Measurements from ENCODE around the gene NRXN3.

The NRXN3 gene

GRCh38 chr14:79178719-79179118, 1008.5 kb downstream of the NRXN3 start:
- Histone ChIP-seq H3K4me3 (ENCODE audit: extremely low read depth, insufficient read depth, low read length, poor library complexity, severe bottlenecking) (no peak overlapping the region), H3K4me1 (ENCODE audit: control insufficient read depth, insufficient read depth, low read length, poor library complexity, severe bottlenecking) (no peaks in the 10 kb centered on the region), H3K36me3 (ENCODE audit: control insufficient read depth, insufficient read depth, low read length) (no peaks in the 10 kb centered on the region), H3K27ac (ENCODE audit: low read depth, low read length, severe bottlenecking) (no peak overlapping the region), H3K9me3 (ENCODE audit: control insufficient read depth, low read length) (no peaks in the 10 kb centered on the region)

- 92% methylated on average over 2 of the region's 4 CpGs; no CpG with 5 or more reads in 1 of the 2 experiments for WGBS, 2 experiments (ENCODE audit: insufficient coverage in 2 of 2)
- Histone ChIP-seq H3K4me3 (ENCODE audit: extremely low read depth, insufficient read depth, low read length, poor library complexity, severe bottlenecking) (no peak overlapping the region), H3K4me1 (ENCODE audit: control insufficient read depth, insufficient read depth, low read length, poor library complexity, severe bottlenecking) (no peaks in the 10 kb centered on the region), H3K36me3 (ENCODE audit: control insufficient read depth, insufficient read depth, low read length) (no peaks in the 10 kb centered on the region), H3K9me3 (ENCODE audit: control insufficient read depth, low read length) (no peaks in the 10 kb centered on the region), H3K27ac (ENCODE audit: low read depth, low read length, severe bottlenecking) (no peak overlapping the region)
These were observed 1009.8 kb downstream of the NRXN3 start for GRCh38 chr14:79179985-79180384.

GRCh38 chr14:79180656-79181055, 1010.5 kb downstream of the NRXN3 start:
- Histone ChIP-seq H3K27ac (ENCODE audit: low read depth, low read length, severe bottlenecking) (no peak overlapping the region), H3K4me1 (ENCODE audit: control insufficient read depth, insufficient read depth, low read length, poor library complexity, severe bottlenecking) (no peaks in the 10 kb centered on the region), H3K36me3 (ENCODE audit: control insufficient read depth, insufficient read depth, low read length) (no peaks in the 10 kb centered on the region), H3K4me3 (ENCODE audit: extremely low read depth, insufficient read depth, low read length, poor library complexity, severe bottlenecking) (no peak overlapping the region), H3K9me3 (ENCODE audit: control insufficient read depth, low read length) (no peaks in the 10 kb centered on the region)
- WGBS, 2 experiments (ENCODE audit: insufficient coverage in 2 of 2): no CpG with 5 or more reads among the region's 4 CpGs

GRCh38 chr14:79186523-79186922, 1016.4 kb downstream of the NRXN3 start:
- Histone ChIP-seq H3K4me3 (ENCODE audit: extremely low read depth, insufficient read depth, low read length, poor library complexity, severe bottlenecking) (no peak overlapping the region), H3K9me3 (ENCODE audit: control insufficient read depth, low read length) (no peaks in the 10 kb centered on the region), H3K36me3 (ENCODE audit: control insufficient read depth, insufficient read depth, low read length) (no peaks in the 10 kb centered on the region), H3K4me1 (ENCODE audit: control insufficient read depth, insufficient read depth, low read length, poor library complexity, severe bottlenecking) (peaks cover 8% of the 10 kb centered on the region), H3K27ac (ENCODE audit: low read depth, low read length, severe bottlenecking) (no peak overlapping the region)
- WGBS, 2 experiments (ENCODE audit: insufficient coverage in 2 of 2): no CpG with 5 or more reads among the region's 3 CpGs

- Histone ChIP-seq H3K36me3 (ENCODE audit: control insufficient read depth, insufficient read depth, low read length) (no peaks in the 10 kb centered on the region), H3K4me1 (ENCODE audit: control insufficient read depth, insufficient read depth, low read length, poor library complexity, severe bottlenecking) (peaks cover 4% of the 10 kb centered on the region)
- WGBS, 2 experiments (ENCODE audit: insufficient coverage in 2 of 2): 50% methylated on average over 1 of the region's 5 CpGs; no CpG with 5 or more reads in 1 of the 2 experiments
These were observed 1023.7 kb downstream of the NRXN3 start for GRCh38 chr14:79193689-79194477.

GRCh38 chr14:79196216-79196615, 1026.0 kb downstream of the NRXN3 start:
- no CpG with 5 or more reads among the region's 1 CpG for WGBS, 2 experiments (ENCODE audit: insufficient coverage in 2 of 2)
- no peaks in the 10 kb centered on the region for H3K36me3 ChIP-seq (ENCODE audit: control insufficient read depth, insufficient read depth, low read length)
- no peak overlapping the region for H3K4me3 ChIP-seq (ENCODE audit: extremely low read depth, insufficient read depth, low read length, poor library complexity, severe bottlenecking)
- no peaks in the 10 kb centered on the region for H3K9me3 ChIP-seq (ENCODE audit: control insufficient read depth, low read length)
- H3K4me1 ChIP-seq (ENCODE audit: control insufficient read depth, insufficient read depth, low read length, poor library complexity, severe bottlenecking): peaks cover 4% of the 10 kb centered on the region
- H3K27ac ChIP-seq (ENCODE audit: low read depth, low read length, severe bottlenecking): no peak overlapping the region

More at GRCh38 chr14:79193689-79194477, 1023.7 kb downstream of the NRXN3 start:
- Histone ChIP-seq H3K9me3 (ENCODE audit: control insufficient read depth, low read length) (no peaks in the 10 kb centered on the region), H3K4me3 (ENCODE audit: extremely low read depth, insufficient read depth, low read length, poor library complexity, severe bottlenecking) (no peak overlapping the region), H3K27ac (ENCODE audit: low read depth, low read length, severe bottlenecking) (no peak overlapping the region)

- H3K27ac ChIP-seq (ENCODE audit: low read depth, low read length, severe bottlenecking): no peak overlapping the region
- no peaks in the 10 kb centered on the region for H3K36me3 ChIP-seq (ENCODE audit: control insufficient read depth, insufficient read depth, low read length)
- no peak overlapping the region for H3K4me3 ChIP-seq (ENCODE audit: extremely low read depth, insufficient read depth, low read length, poor library complexity, severe bottlenecking)
- WGBS, 2 experiments (ENCODE audit: insufficient coverage in 2 of 2): 90 to 95% methylated on average over 5 of the region's 6 CpGs
- H3K4me1 ChIP-seq (ENCODE audit: control insufficient read depth, insufficient read depth, low read length, poor library complexity, severe bottlenecking): peaks cover 4% of the 10 kb centered on the region
- no peaks in the 10 kb centered on the region for H3K9me3 ChIP-seq (ENCODE audit: control insufficient read depth, low read length)
These were observed 1027.3 kb downstream of the NRXN3 start for GRCh38 chr14:79197516-79197915.

- WGBS, 2 experiments (ENCODE audit: insufficient coverage in 2 of 2): 87% methylated on average over 3 of the region's 4 CpGs; no CpG with 5 or more reads in 1 of the 2 experiments
- H3K27ac ChIP-seq (ENCODE audit: low read depth, low read length, severe bottlenecking): no peak overlapping the region
- H3K36me3 ChIP-seq (ENCODE audit: control insufficient read depth, insufficient read depth, low read length): no peaks in the 10 kb centered on the region
- H3K4me1 ChIP-seq (ENCODE audit: control insufficient read depth, insufficient read depth, low read length, poor library complexity, severe bottlenecking): no peaks in the 10 kb centered on the region
- no peak overlapping the region for H3K4me3 ChIP-seq (ENCODE audit: extremely low read depth, insufficient read depth, low read length, poor library complexity, severe bottlenecking)
- no peaks in the 10 kb centered on the region for H3K9me3 ChIP-seq (ENCODE audit: control insufficient read depth, low read length)
These were observed 1029.0 kb downstream of the NRXN3 start for GRCh38 chr14:79199217-79199616.

GRCh38 chr14:79201564-79202207, 1031.5 kb downstream of the NRXN3 start:
- Histone ChIP-seq H3K4me3 (ENCODE audit: extremely low read depth, insufficient read depth, low read length, poor library complexity, severe bottlenecking) (no peak overlapping the region), H3K36me3 (ENCODE audit: control insufficient read depth, insufficient read depth, low read length) (no peaks in the 10 kb centered on the region), H3K4me1 (ENCODE audit: control insufficient read depth, insufficient read depth, low read length, poor library complexity, severe bottlenecking) (no peaks in the 10 kb centered on the region), H3K27ac (ENCODE audit: low read depth, low read length, severe bottlenecking) (no peak overlapping the region), H3K9me3 (ENCODE audit: control insufficient read depth, low read length) (no peaks in the 10 kb centered on the region)
- no CpG with 5 or more reads among the region's 3 CpGs for WGBS, 2 experiments (ENCODE audit: insufficient coverage in 2 of 2)

- H3K36me3 ChIP-seq (ENCODE audit: control insufficient read depth, insufficient read depth, low read length): no peaks in the 10 kb centered on the region
These were observed 1034.4 kb downstream of the NRXN3 start for GRCh38 chr14:79204591-79204990.

GRCh38 chr14:79209418-79209817, 1039.2 kb downstream of the NRXN3 start:
- Histone ChIP-seq H3K9me3 (ENCODE audit: control insufficient read depth, low read length) (no peaks in the 10 kb centered on the region), H3K4me1 (ENCODE audit: control insufficient read depth, insufficient read depth, low read length, poor library complexity, severe bottlenecking) (no peaks in the 10 kb centered on the region), H3K27ac (ENCODE audit: low read depth, low read length, severe bottlenecking) (no peak overlapping the region), H3K36me3 (ENCODE audit: control insufficient read depth, insufficient read depth, low read length) (no peaks in the 10 kb centered on the region), H3K4me3 (ENCODE audit: extremely low read depth, insufficient read depth, low read length, poor library complexity, severe bottlenecking) (no peak overlapping the region)
- WGBS, 2 experiments (ENCODE audit: insufficient coverage in 2 of 2): 100% methylated on average over 1 of the region's 2 CpGs; no CpG with 5 or more reads in 1 of the 2 experiments

More at GRCh38 chr14:79204591-79204990, 1034.4 kb downstream of the NRXN3 start:
- no peaks in the 10 kb centered on the region for H3K9me3 ChIP-seq (ENCODE audit: control insufficient read depth, low read length)
- H3K4me3 ChIP-seq (ENCODE audit: extremely low read depth, insufficient read depth, low read length, poor library complexity, severe bottlenecking): no peak overlapping the region
- H3K4me1 ChIP-seq (ENCODE audit: control insufficient read depth, insufficient read depth, low read length, poor library complexity, severe bottlenecking): no peaks in the 10 kb centered on the region
- H3K27ac ChIP-seq (ENCODE audit: low read depth, low read length, severe bottlenecking): no peak overlapping the region

All from mesodermal cell (in vitro differentiated cells).